Esophagus muscularis mucosa (tissue), 4 donors: ENCODE data around the gene UPF1. TPM values are rescaled to one million over a fixed set of nuclear protein-coding genes. Genes with fewer than 3 reads are reported as not detected.

Source experiments
- DNase-seq: peaks from one replicate; pipeline ENCODE4 v3.0.0-alpha.2; 2017; ENCODE audit errors: extremely low spot score
- H3K27ac ChIP-seq, 4 donors: fragments of 200-600 bp; sonication (generic); replicated peaks in 1 of 4; 1 replicate in 3 of 4; 2 replicates in 1 of 4; pipeline ENCODE4 v1.5.1; 2016 to 2019; ENCODE audit warnings: mild to moderate bottlenecking in 1 of 4
- H3K27me3 ChIP-seq, 4 donors: fragments of 200-600 bp; sonication (generic); one replicate each; pipeline versions ENCODE4 v1.5.1 to v1.6.0; 2016 to 2019
- H3K36me3 ChIP-seq, 4 donors: fragments of 200-600 bp; sonication (generic); one replicate each; pipeline ENCODE4 v1.5.1; 2016 to 2019
- H3K4me1 ChIP-seq, 4 donors: fragments of 200-600 bp; sonication (generic); one replicate each; pipeline ENCODE4 v1.5.1; 2016 to 2019
- H3K4me3 ChIP-seq, 4 donors: fragments of 200-600 bp; sonication (generic); 1 replicate in 2 of 4; 2 replicates in 2 of 4; pipeline ENCODE4 v1.5.1; 2016 to 2019; ENCODE audit warnings: mild to moderate bottlenecking in 4 of 4, moderate library complexity in 1 of 4
- H3K9me3 ChIP-seq, 4 donors: fragments of 200-600 bp; sonication (generic); 1 replicate in 3 of 4; 2 replicates in 1 of 4; pipeline ENCODE4 v1.5.1; 2016 to 2019
- CTCF ChIP-seq, 3 experiments: fragments of 200-600 bp in 2 of 3; fragments of 450-650 bp in 1 of 3; sonication (generic) in 2 of 3; IDR thresholded peaks; one replicate each; pipeline ENCODE4 v1.5.1; 2017 to 2019; ENCODE audit warnings: antibody characterized with exemption in 3 of 3, mild to moderate bottlenecking in 2 of 3, moderate library complexity in 1 of 3
- EP300 ChIP-seq: sonication (generic); formaldehyde crosslinking; IDR thresholded peaks from one replicate; pipeline ENCODE4 v1.6.1; 2017; ENCODE audit warnings: antibody characterized with exemption
- POLR2A ChIP-seq: fragments of 450-650 bp; IDR thresholded peaks from one replicate; pipeline ENCODE4 v1.6.1; 2017; ENCODE audit warnings: antibody characterized with exemption, moderate library complexity, mild to moderate bottlenecking, low read depth
- POLR2AphosphoS5 ChIP-seq, 2 donors: sonication (generic); formaldehyde crosslinking; IDR thresholded peaks; one replicate each; pipeline ENCODE4 v1.6.1; 2017; ENCODE audit warnings: antibody characterized with exemption in 2 of 2
- WGBS: methylation state at CpG from one replicate; pipeline ENCODE4 v1.1.5; 2018; 5-methylcytosine and 5-hydroxymethylcytosine counted together
- intact Hi-C: fragments of 100-400 bp; cut with DNase I; formaldehyde crosslinking; loops from one replicate; pipeline ENCODE4 v1.15.1; 2023
- total RNA-seq, 4 donors: library from RNA; depleted of rRNA; stranded (reverse); fragments of >200 nt; gene quantifications; one replicate each; pipeline versions ENCODE4 v1.1.0 to v1.2.1, GENCODE V29; 2016

The UPF1 gene
- total RNA-seq, 4 donors from 2014 or later, result 54.8 to 116 (median 77.4) TPM

- 77% methylated on average over 10 of the region's 21 CpGs for WGBS
- Histone ChIP-seq H3K4me3 (no peak overlapping the region), H3K4me1 (peaks cover 9 to 25% (median 13%) of the 10 kb centered on the region in 4 donors), H3K27me3 (no peaks in the 10 kb centered on the region), H3K9me3 (no peaks in the 10 kb centered on the region), H3K27ac (no peak overlapping the region), H3K36me3 (peaks cover 98 to 100% (median 100%) of the 10 kb centered on the region in 4 donors)
- intact Hi-C loops, result no loop called here
- TF ChIP-seq POLR2A (no peak), POLR2AphosphoS5 (IDR thresholded peaks at IDR 0.05) (no peak), CTCF (IDR thresholded peaks at IDR 0.05) (no peak), EP300 (no peak)
- no peak for DNase-seq
Observed at GRCh38 chr19:18858906-18859646, 27.3 kb downstream of the UPF1 start.

- Histone ChIP-seq H3K4me3 (no peak overlapping the region), H3K27ac (no peak overlapping the region), H3K36me3 (peaks cover 98 to 100% (median 100%) of the 10 kb centered on the region in 4 donors), H3K27me3 (no peaks in the 10 kb centered on the region), H3K4me1 (peaks cover 9 to 25% (median 13%) of the 10 kb centered on the region in 4 donors), H3K9me3 (no peaks in the 10 kb centered on the region)
- WGBS, result 67% methylated on average over 7 of the region's 12 CpGs
- TF ChIP-seq POLR2AphosphoS5 (IDR thresholded peaks at IDR 0.05) (no peak), CTCF (IDR thresholded peaks at IDR 0.05) (no peak), POLR2A (no peak), EP300 (no peak)
- intact Hi-C loops, result no loop called here
- no peak for DNase-seq
Observed at GRCh38 chr19:18859676-18860301, 28.0 kb downstream of the UPF1 start.

- intact Hi-C loops, result no loop called here
- no peak for DNase-seq
- peaks cover 9 to 25% (median 13%) of the 10 kb centered on the region in 4 donors for H3K4me1 ChIP-seq
- H3K36me3 ChIP-seq, result peaks cover 98 to 100% (median 100%) of the 10 kb centered on the region in 4 donors
- no peaks in the 10 kb centered on the region for H3K9me3 ChIP-seq
- TF ChIP-seq EP300 (no peak), POLR2AphosphoS5 (IDR thresholded peaks at IDR 0.05) (no peak), POLR2A (no peak), CTCF (IDR thresholded peaks at IDR 0.05) (no peak)
- H3K27me3 ChIP-seq, result no peaks in the 10 kb centered on the region
- WGBS, result 81% methylated on average over 8 of the region's 11 CpGs
- H3K27ac ChIP-seq, result no peak overlapping the region
- no peak overlapping the region for H3K4me3 ChIP-seq
Observed at GRCh38 chr19:18860302-18860700, 28.5 kb downstream of the UPF1 start.

- TF ChIP-seq POLR2A (no peak), CTCF (IDR thresholded peaks at IDR 0.05) (no peak), POLR2AphosphoS5 (IDR thresholded peaks at IDR 0.05) (no peak), EP300 (no peak)
- Histone ChIP-seq H3K4me3 (no peak overlapping the region), H3K36me3 (peaks cover 98 to 100% (median 100%) of the 10 kb centered on the region in 4 donors), H3K9me3 (no peaks in the 10 kb centered on the region), H3K27ac (no peak overlapping the region), H3K27me3 (no peaks in the 10 kb centered on the region), H3K4me1 (peaks cover 9 to 24% (median 13%) of the 10 kb centered on the region in 4 donors)
- DNase-seq, result no peak
- WGBS, result 91% methylated on average over 15 of the region's 17 CpGs
- intact Hi-C loops, result no loop called here
Observed at GRCh38 chr19:18860725-18861124, 29.0 kb downstream of the UPF1 start.
